GM12878 (cell line): Measurements from ENCODE around the gene HTRA3. TPM values are rescaled to one million over a fixed set of nuclear protein-coding genes. Genes with fewer than 3 reads are reported as not detected.

Source experiments
- ATAC-seq: fragments of 200-7000 bp; cut with Tn5 transposase; 3 replicates; pipeline ENCODE4 v1.9.1; 2020; ENCODE audit warnings: mild to moderate bottlenecking, moderate library complexity
- BruUV-seq: library from RNA; stranded (reverse); fragments of 400-500 nt; replicated peaks from 2 replicates; lab custom pipeline; 2021; lab: Mats Ljungman, UMichigan
- CTCF ChIA-PET: fragments of 300-600 bp; sonication (Branson Sonifier 250); formaldehyde crosslinking; extraction: SDS; loops from one replicate; lab custom pipeline; 2021; ENCODE audit warnings: inconsistent platforms; lab: Yijun Ruan, JAX
- POLR2A ChIA-PET: fragments of 350-600 bp; formaldehyde crosslinking; extraction: SDS; loops from one replicate; lab custom pipeline; 2021; ENCODE audit warnings: inconsistent platforms; lab: Charles Lee
- RAD21 ChIA-PET: fragments of 300-600 bp; sonication (Branson Sonifier 250); formaldehyde crosslinking; loops from one replicate; lab custom pipeline; 2023; ENCODE audit warnings: antibody characterized with exemption; ENCODE audit not compliant: unreplicated experiment; lab: Charles Lee
- SMC1A ChIA-PET: fragments of 300-600 bp; sonication (Branson Sonifier 250); formaldehyde crosslinking; loops from one replicate; lab custom pipeline; 2023; ENCODE audit not compliant: unreplicated experiment, uncharacterized antibody; lab: Charles Lee
- DNase-seq: peaks from one replicate; pipeline ENCODE4 v3.0.0-alpha.2; 2011; ENCODE audit warnings: low read depth, low spot score
- FAIRE-seq: peaks from 3 replicates; lab custom pipeline; 2011; peaks lifted over from hg19 to GRCh38; lab: Jason Lieb, UNC
- H2AFZ ChIP-seq: 2 replicates; pipeline ENCODE4 v1.6.0; 2011; ENCODE audit warnings: low read depth, low read length, control low read depth; ENCODE audit not compliant: control insufficient read depth
- H3K27ac ChIP-seq: 2 replicates; pipeline ENCODE4 v1.5.1; 2011; ENCODE audit warnings: control low read depth; ENCODE audit not compliant: control insufficient read depth, insufficient read depth
- H3K27me3 ChIP-seq, 2 experiments: replicated peaks in 1 of 2; 2 replicates each; pipeline versions ENCODE4 v1.6.0 to v1.6.1; 2011; ENCODE audit warnings: low read length in 1 of 2; ENCODE audit not compliant: control insufficient read depth in 2 of 2, insufficient read depth in 2 of 2
- H3K36me3 ChIP-seq, 2 experiments: 2 replicates each; pipeline ENCODE4 v1.5.1; 2011; ENCODE audit warnings: low read length in 1 of 2; ENCODE audit not compliant: control insufficient read depth in 2 of 2, insufficient read depth in 2 of 2
- H3K4me1 ChIP-seq: 2 replicates; pipeline ENCODE4 v1.6.1; 2011; ENCODE audit warnings: mild to moderate bottlenecking, low read length, moderate library complexity, mixed read lengths; ENCODE audit not compliant: control insufficient read depth, insufficient read depth
- H3K4me2 ChIP-seq: 2 replicates; pipeline ENCODE4 v1.6.0; 2011; ENCODE audit warnings: control low read depth; ENCODE audit not compliant: control insufficient read depth, insufficient read depth
- H3K4me3 ChIP-seq: fragments of 200-600 bp; sonication (generic); 2 replicates; pipeline ENCODE4 v1.5.1; 2016
- H3K79me2 ChIP-seq: 2 replicates; pipeline ENCODE4 v1.6.0; 2011; ENCODE audit warnings: low read length; ENCODE audit not compliant: control insufficient read depth, insufficient read depth
- H3K9ac ChIP-seq: 2 replicates; pipeline ENCODE4 v1.8.0; 2011; ENCODE audit warnings: low read length, control low read depth, mixed read lengths; ENCODE audit not compliant: control insufficient read depth, insufficient read depth
- H3K9me3 ChIP-seq: replicated peaks from 3 replicates; pipeline ENCODE4 v1.5.1; 2011; ENCODE audit warnings: mild to moderate bottlenecking, low read length; ENCODE audit not compliant: control insufficient read depth, insufficient read depth
- H4K20me1 ChIP-seq: 2 replicates; pipeline ENCODE4 v1.6.0; 2011; ENCODE audit not compliant: control insufficient read depth, insufficient read depth
- ATF3 ChIP-seq: IDR thresholded peaks from 2 replicates; pipeline ENCODE4 v1.6.1; 2011; ENCODE audit warnings: low read depth, mild to moderate bottlenecking, low read length, moderate library complexity, borderline replicate concordance; ENCODE audit errors: extremely low read depth
- BCL3 ChIP-seq: IDR thresholded peaks from 2 replicates; pipeline ENCODE4 v1.6.1; 2011; ENCODE audit warnings: borderline replicate concordance, low read depth, mild to moderate bottlenecking, moderate library complexity, low read length; ENCODE audit not compliant: insufficient read depth, poor library complexity, severe bottlenecking
- BHLHE40 ChIP-seq, 2 experiments: fragments of 450-650 bp in 1 of 2; IDR thresholded peaks; 2 replicates each; pipeline ENCODE4 v1.6.1; 2011 to 2017; ENCODE audit warnings: low read depth in 2 of 2, borderline replicate concordance in 1 of 2, improper control_type of control experiment in 1 of 2, low read length in 1 of 2, mild to moderate bottlenecking in 1 of 2
- CBX5 ChIP-seq: sonication (generic); IDR thresholded peaks from 2 replicates; pipeline ENCODE4 v1.6.1; 2016; ENCODE audit warnings: low read depth, moderate library complexity, mild to moderate bottlenecking, inconsistent platforms
- RAD21 ChIP-seq: IDR thresholded peaks from 2 replicates; pipeline ENCODE4 v1.6.1; 2011; ENCODE audit warnings: mild to moderate bottlenecking, low read depth, low read length, moderate library complexity; ENCODE audit not compliant: insufficient read depth
- SMAD1 ChIP-seq: fragments of 450-650 bp; IDR thresholded peaks from 2 replicates; pipeline ENCODE4 v1.6.1; 2018; ENCODE audit warnings: mild to moderate bottlenecking, low read depth; ENCODE audit not compliant: partially characterized antibody
- USF2 ChIP-seq: IDR thresholded peaks from 2 replicates; pipeline ENCODE4 v1.6.1; 2011; ENCODE audit warnings: low read depth, low read length, improper control_type of control experiment, borderline replicate concordance
- WGBS: methylation state at CpG from one replicate; pipeline ENCODE4 v1.1.6; 2016; ENCODE audit warnings: low lambda C conversion rate; ENCODE audit not compliant: insufficient replicate concordance, insufficient coverage; ENCODE audit errors: missing lambda C conversion rate; 5-methylcytosine and 5-hydroxymethylcytosine counted together
- in situ Hi-C: fragments of 300-500 bp; cut with MboI; formaldehyde crosslinking; loops from 9 replicates; pipeline ENCODE4 v1.14.3; 2018; ENCODE audit warnings: mixed read lengths
- intact Hi-C: fragments of 100-400 bp; cut with micrococcal nuclease; formaldehyde crosslinking; loops from one replicate; pipeline ENCODE4 v1.14.2; 2022; ENCODE audit not compliant: unreplicated experiment
- polyA plus RNA-seq, 11 experiments: library from polyadenylated mRNA; depleted of rRNA in 4 of 11; unstranded in 6 of 11; stranded (reverse) in 5 of 11; fragments of >200 nt; fragmentation: Nextera tagmentation in 4 of 11; fragmentation: Illumina TruSeq in 1 of 11; extraction: Ambion mirVana in 4 of 11; extraction: Trizol in 1 of 11; gene quantifications; 1 replicate in 1 of 11; 2 replicates in 10 of 11; pipeline versions ENCODE4 v1.2.1 to v1.2.3, GENCODE V29; 2011 to 2016; ENCODE audit warnings: inconsistent platforms in 2 of 11, missing spikeins in 2 of 11, low read depth in 1 of 11
- total RNA-seq, 4 experiments: library from RNA; depleted of rRNA in 3 of 4; stranded (reverse); fragments of >200 nt in 3 of 4; fragmentation: Illumina TruSeq in 1 of 4; extraction: Trizol in 1 of 4; gene quantifications; 2 replicates each; pipeline versions ENCODE4 v1.2.1 to v1.2.3, GENCODE V29; 2013 to 2021

The HTRA3 gene
- total and polyA plus RNA-seq, 10 of the 15 experiments (the other 5 are each of a cell fraction or from before 2014, with no cell fraction given), result 0.04 to 1.2 (median 0.08) TPM; not detected in 7

- RAD21 ChIA-PET, result no interaction called here
- peaks cover 0 to 2% of the 10 kb centered on the region in 2 experiments; a peak in 2 of 4 replicates for H3K27me3 ChIP-seq
- ATAC-seq (no peak), FAIRE-seq (no peak), DNase-seq (no peak)
- WGBS, result 57% methylated on average over 12 of the region's 12 CpGs
- no peak overlapping the region for H3K27ac ChIP-seq
- SMC1A ChIA-PET, result no interaction called here
- no peak overlapping the region for H3K4me2 ChIP-seq
- no peaks in the 10 kb centered on the region for H3K36me3 ChIP-seq
- intact Hi-C loops, result no loop called here
- H3K9ac ChIP-seq, result no peak overlapping the region
- H4K20me1 ChIP-seq, result no peaks in the 10 kb centered on the region
- POLR2A ChIA-PET, result no interaction called here
- H3K9me3 ChIP-seq, result no peaks in the 10 kb centered on the region; the same call in 2 of the 3 replicates
- no peak overlapping the region for H2AFZ ChIP-seq
- H3K79me2 ChIP-seq, result no peaks in the 10 kb centered on the region
- no peak for TF ChIP-seq RAD21
- no peak for TF ChIP-seq BCL3
- no peak for TF ChIP-seq ATF3
- no peak for TF ChIP-seq CBX5
- no peak for TF ChIP-seq USF2
- TF ChIP-seq SMAD1, result no peak
- no peak for TF ChIP-seq BHLHE40 (IDR thresholded peaks at IDR 0.05; ENCODE audit: borderline replicate concordance in 1 of 2, low read depth in 2 of 2, low read length in 1 of 2)
- TF ChIP-seq, all 136 proteins: peak for 0
- CTCF ChIA-PET, result interaction anchor here (0.5 kb wide), 1 partner anchor 170 kb away, joined by 3 read pairs; no protein-coding TSS in a partner anchor
- H3K4me1 ChIP-seq, result no peaks in the 10 kb centered on the region
- in situ Hi-C loops, result no loop called here
- H3K4me3 ChIP-seq, result no peak overlapping the region
- BruUV-seq, result no TSS peak
Observed at GRCh38 chr4:8353912-8354453, 84.4 kb downstream of the HTRA3 start.
